ENCODE results near the gene MAP2. TPM values are rescaled to one million over a fixed set of nuclear protein-coding genes. Genes with fewer than 3 reads are reported as not detected.

Gene MAP2
- polyA plus RNA-seq, 1 donor (not counting 4 experiments of a cell fraction or from before 2014, with no cell fraction given): 16.2 TPM

- no peaks in the 10 kb centered on the region for H4K20me1 ChIP-seq (ENCODE audit: control insufficient read depth, extremely low read depth, insufficient read depth, low read length)
- no peaks in the 10 kb centered on the region for H3K27me3 ChIP-seq (ENCODE audit: control insufficient read depth, extremely low read depth, insufficient read depth, low read length)
- H3K4me1 ChIP-seq (ENCODE audit: control insufficient read depth, extremely low read depth, insufficient read depth, low read length): no peaks in the 10 kb centered on the region
- DNase-seq (ENCODE audit: low read depth, low spot score): no peak
- no peak overlapping the region for H3K27ac ChIP-seq (ENCODE audit: control insufficient read depth, insufficient read depth, low read length)
- dilution Hi-C loops (cut with MboI; ENCODE audit: extremely low pct_ligation_motif_present, low sequenced_read_pairs): no loop called here
- H3K4me3 ChIP-seq (ENCODE audit: control insufficient read depth in 2 of 3, extremely low read depth in 1 of 3, insufficient read depth in 2 of 3, low read depth in 1 of 3, low read length in 3 of 3): no peak overlapping the region
- no peaks in the 10 kb centered on the region for H3K79me2 ChIP-seq (ENCODE audit: control insufficient read depth, insufficient read depth, low read length)
- H3K36me3 ChIP-seq (ENCODE audit: control insufficient read depth in 2 of 2, extremely low read depth in 1 of 2, insufficient read depth in 2 of 2, low read length in 2 of 2): no peaks in the 10 kb centered on the region
- no peak overlapping the region for H2AFZ ChIP-seq (ENCODE audit: control insufficient read depth, low read length)
- H3K9ac ChIP-seq (ENCODE audit: control insufficient read depth, extremely low read depth, insufficient read depth, low read length): no peak overlapping the region
- TF ChIP-seq, protein P1, sequence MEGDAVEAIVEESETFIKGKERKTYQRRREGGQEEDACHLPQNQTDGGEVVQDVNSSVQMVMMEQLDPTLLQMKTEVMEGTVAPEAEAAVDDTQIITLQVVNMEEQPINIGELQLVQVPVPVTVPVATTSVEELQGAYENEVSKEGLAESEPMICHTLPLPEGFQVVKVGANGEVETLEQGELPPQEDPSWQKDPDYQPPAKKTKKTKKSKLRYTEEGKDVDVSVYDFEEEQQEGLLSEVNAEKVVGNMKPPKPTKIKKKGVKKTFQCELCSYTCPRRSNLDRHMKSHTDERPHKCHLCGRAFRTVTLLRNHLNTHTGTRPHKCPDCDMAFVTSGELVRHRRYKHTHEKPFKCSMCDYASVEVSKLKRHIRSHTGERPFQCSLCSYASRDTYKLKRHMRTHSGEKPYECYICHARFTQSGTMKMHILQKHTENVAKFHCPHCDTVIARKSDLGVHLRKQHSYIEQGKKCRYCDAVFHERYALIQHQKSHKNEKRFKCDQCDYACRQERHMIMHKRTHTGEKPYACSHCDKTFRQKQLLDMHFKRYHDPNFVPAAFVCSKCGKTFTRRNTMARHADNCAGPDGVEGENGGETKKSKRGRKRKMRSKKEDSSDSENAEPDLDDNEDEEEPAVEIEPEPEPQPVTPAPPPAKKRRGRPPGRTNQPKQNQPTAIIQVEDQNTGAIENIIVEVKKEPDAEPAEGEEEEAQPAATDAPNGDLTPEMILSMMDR (optimal IDR thresholded peaks at IDR 0.05 in 1 of 3, IDR thresholded peaks at IDR 0.05 in 1 of 3, conservative IDR thresholded peaks at IDR 0.05 in 1 of 3; ENCODE audit: extremely low read depth in 1 of 3, insufficient read depth in 2 of 3, low read length in 3 of 3): no peak
- TF ChIP-seq EZH2 (IDR thresholded peaks at IDR 0.05; ENCODE audit: low read length): no peak
- H3K9me1 ChIP-seq (ENCODE audit: control insufficient read depth, extremely low read depth, insufficient read depth, low read length): no peaks in the 10 kb centered on the region
- FAIRE-seq: no peak
- no peaks in the 10 kb centered on the region for H3K9me3 ChIP-seq (ENCODE audit: control insufficient read depth, low read depth, low read length)
- H3K4me2 ChIP-seq (ENCODE audit: control insufficient read depth, extremely low read depth, insufficient read depth, low read depth, low read length): no peak overlapping the region
These were observed 27.5 kb downstream of the MAP2 start for GRCh38 chr2:209451209-209451834.

DNA sequence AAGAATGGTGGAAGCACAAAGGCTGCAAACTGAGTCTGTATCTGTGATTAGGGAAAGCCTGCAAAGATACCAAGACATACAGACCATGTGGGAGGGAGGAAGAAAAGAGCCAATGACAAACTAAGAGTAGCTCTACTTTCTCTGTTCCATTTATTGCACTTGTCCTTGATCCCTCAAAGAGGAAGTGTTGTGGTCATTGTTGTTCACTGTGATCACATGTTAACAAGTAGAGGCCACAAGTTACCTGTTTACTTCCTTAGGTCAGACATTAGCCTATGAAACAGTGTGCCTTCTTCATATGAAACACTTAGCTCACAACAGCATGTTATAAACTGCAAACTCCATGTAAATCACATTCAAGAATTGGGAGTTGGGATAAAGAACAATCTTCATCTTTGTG lies 32.6 kb downstream of the MAP2 start:
- dilution Hi-C loops (cut with MboI; ENCODE audit: extremely low pct_ligation_motif_present, low sequenced_read_pairs): no loop called here
- H3K4me1 ChIP-seq (ENCODE audit: control insufficient read depth, extremely low read depth, insufficient read depth, low read length): no peaks in the 10 kb centered on the region
- TF ChIP-seq, protein P1 (optimal IDR thresholded peaks at IDR 0.05 in 1 of 3, IDR thresholded peaks at IDR 0.05 in 1 of 3, conservative IDR thresholded peaks at IDR 0.05 in 1 of 3; ENCODE audit: extremely low read depth in 1 of 3, insufficient read depth in 2 of 3, low read length in 3 of 3): no peak
- no peak for TF ChIP-seq EZH2 (IDR thresholded peaks at IDR 0.05; ENCODE audit: low read length)

More for the DNA sequence above, 32.6 kb downstream of the MAP2 start:
- DNase-seq (ENCODE audit: low read depth, low spot score) (no peak), FAIRE-seq (peak; percentile 5)
- Histone ChIP-seq H4K20me1 (ENCODE audit: control insufficient read depth, extremely low read depth, insufficient read depth, low read length) (no peaks in the 10 kb centered on the region), H3K79me2 (ENCODE audit: control insufficient read depth, insufficient read depth, low read length) (no peaks in the 10 kb centered on the region), H2AFZ (ENCODE audit: control insufficient read depth, low read length) (no peak overlapping the region), H3K27me3 (ENCODE audit: control insufficient read depth, extremely low read depth, insufficient read depth, low read length) (no peaks in the 10 kb centered on the region), H3K4me2 (ENCODE audit: control insufficient read depth, extremely low read depth, insufficient read depth, low read depth, low read length) (no peak overlapping the region), H3K9me3 (ENCODE audit: control insufficient read depth, low read depth, low read length) (no peaks in the 10 kb centered on the region), H3K27ac (ENCODE audit: control insufficient read depth, insufficient read depth, low read length) (no peak overlapping the region), H3K36me3 (ENCODE audit: control insufficient read depth in 2 of 2, extremely low read depth in 1 of 2, insufficient read depth in 2 of 2, low read length in 2 of 2) (no peaks in the 10 kb centered on the region), H3K9ac (ENCODE audit: control insufficient read depth, extremely low read depth, insufficient read depth, low read length) (no peak overlapping the region), H3K4me3 (ENCODE audit: control insufficient read depth in 2 of 3, extremely low read depth in 1 of 3, insufficient read depth in 2 of 3, low read depth in 1 of 3, low read length in 3 of 3) (no peak overlapping the region), H3K9me1 (ENCODE audit: control insufficient read depth, extremely low read depth, insufficient read depth, low read length) (no peaks in the 10 kb centered on the region)
